ENCODE results near the gene TNRC6C.
A peak's percentile ranks its signal among the peaks of the same experiment; 100 is the strongest.

Gene TNRC6C

DNA sequence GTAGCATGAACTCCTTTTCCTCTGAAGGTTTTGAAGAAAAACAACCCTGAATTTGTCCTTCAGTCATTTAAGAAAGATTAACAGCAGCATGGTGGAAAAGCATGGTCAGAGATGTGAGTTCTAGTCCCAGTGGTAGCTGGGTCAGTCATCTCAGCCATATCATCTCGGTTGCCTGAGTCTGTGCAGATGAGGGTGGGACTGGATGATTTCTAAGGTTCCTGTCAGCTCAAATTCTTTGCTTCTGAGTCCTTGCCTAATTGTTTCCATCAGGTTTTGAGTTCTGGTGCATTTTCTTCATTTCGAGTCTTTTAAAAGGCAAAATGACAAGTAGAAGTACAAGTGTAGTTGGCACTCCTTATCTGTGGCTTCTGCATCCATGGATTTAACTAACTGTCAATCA lies 63.9 kb downstream of the TNRC6C start:
- TF ChIP-seq, protein P1, sequence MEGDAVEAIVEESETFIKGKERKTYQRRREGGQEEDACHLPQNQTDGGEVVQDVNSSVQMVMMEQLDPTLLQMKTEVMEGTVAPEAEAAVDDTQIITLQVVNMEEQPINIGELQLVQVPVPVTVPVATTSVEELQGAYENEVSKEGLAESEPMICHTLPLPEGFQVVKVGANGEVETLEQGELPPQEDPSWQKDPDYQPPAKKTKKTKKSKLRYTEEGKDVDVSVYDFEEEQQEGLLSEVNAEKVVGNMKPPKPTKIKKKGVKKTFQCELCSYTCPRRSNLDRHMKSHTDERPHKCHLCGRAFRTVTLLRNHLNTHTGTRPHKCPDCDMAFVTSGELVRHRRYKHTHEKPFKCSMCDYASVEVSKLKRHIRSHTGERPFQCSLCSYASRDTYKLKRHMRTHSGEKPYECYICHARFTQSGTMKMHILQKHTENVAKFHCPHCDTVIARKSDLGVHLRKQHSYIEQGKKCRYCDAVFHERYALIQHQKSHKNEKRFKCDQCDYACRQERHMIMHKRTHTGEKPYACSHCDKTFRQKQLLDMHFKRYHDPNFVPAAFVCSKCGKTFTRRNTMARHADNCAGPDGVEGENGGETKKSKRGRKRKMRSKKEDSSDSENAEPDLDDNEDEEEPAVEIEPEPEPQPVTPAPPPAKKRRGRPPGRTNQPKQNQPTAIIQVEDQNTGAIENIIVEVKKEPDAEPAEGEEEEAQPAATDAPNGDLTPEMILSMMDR (IDR thresholded peaks at IDR 0.05; ENCODE audit: insufficient read depth, low read depth, low read length, missing control alignments): no peak
- no peak overlapping the region for H3K4me3 ChIP-seq (ENCODE audit: low read length)
- DNase-seq (ENCODE audit: low read depth): no peak

DNA sequence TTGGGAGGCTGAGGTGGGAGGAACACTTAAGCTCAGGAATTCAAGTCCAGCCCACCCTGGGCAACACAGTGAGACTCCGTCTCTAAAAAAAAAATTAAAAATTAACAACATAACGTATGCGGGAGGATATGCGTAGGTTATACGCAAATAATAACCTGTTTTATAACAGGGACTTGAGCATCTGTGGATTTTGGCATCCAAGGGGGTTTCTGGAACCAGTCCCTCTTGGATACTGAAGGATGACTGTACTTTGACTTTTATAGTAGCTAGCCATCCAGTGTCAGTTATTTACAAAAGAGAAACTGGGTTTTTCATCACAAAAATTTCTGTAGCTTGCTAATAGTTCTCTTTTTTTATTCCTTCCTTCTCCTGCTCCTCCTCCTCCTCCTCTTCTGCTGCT lies 64.5 kb downstream of the TNRC6C start:
- TF ChIP-seq, protein P1 (IDR thresholded peaks at IDR 0.05; ENCODE audit: insufficient read depth, low read depth, low read length, missing control alignments): no peak
- H3K4me3 ChIP-seq (ENCODE audit: low read length): no peak overlapping the region
- no peak for DNase-seq (ENCODE audit: low read depth)

DNA sequence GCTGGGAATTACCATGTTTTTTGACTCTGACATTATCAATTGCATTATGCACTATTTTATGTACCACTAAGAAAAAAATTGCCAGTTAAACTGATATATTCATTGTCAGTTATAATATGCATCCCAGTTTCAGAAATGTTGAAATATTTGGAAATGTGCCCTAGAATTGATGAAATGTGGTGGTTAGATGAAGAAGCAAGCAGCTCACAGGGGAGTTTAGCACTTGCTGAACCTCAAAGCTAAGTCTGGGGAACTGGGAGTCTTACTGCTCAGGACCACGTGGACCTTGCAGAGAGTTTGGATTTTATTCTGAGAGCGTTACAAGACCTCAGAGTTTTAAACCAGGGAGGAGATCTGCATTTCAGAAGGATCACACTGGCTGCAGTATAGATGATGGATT lies 67.9 kb downstream of the TNRC6C start:
- no peak for DNase-seq (ENCODE audit: low read depth)
- H3K4me3 ChIP-seq (ENCODE audit: low read length): no peak overlapping the region
- TF ChIP-seq, protein P1 (IDR thresholded peaks at IDR 0.05; ENCODE audit: insufficient read depth, low read depth, low read length, missing control alignments): no peak

DNA sequence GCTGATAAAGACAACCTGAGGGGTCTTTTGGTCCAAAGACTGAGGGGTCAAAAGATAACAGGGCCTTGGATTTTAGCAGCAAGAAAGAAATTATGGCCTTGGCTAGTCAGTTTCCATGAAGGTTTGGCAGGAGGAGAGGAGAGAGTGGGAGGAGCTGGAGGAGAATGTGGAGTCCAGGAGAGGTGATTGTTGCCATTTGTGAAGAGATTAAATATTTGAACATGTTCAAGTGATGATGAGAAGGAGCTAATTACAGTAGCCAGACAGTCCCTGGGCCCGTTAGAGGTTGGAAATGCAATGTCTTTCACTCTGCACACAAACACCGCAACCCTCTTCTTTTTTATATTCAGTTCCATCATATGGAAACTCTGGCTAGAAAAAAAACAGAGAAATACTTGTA lies 68.6 kb downstream of the TNRC6C start:
- no peak for DNase-seq (ENCODE audit: low read depth)
- no peak overlapping the region for H3K4me3 ChIP-seq (ENCODE audit: low read length)
- TF ChIP-seq, protein P1 (IDR thresholded peaks at IDR 0.05; ENCODE audit: insufficient read depth, low read depth, low read length, missing control alignments): no peak

DNA sequence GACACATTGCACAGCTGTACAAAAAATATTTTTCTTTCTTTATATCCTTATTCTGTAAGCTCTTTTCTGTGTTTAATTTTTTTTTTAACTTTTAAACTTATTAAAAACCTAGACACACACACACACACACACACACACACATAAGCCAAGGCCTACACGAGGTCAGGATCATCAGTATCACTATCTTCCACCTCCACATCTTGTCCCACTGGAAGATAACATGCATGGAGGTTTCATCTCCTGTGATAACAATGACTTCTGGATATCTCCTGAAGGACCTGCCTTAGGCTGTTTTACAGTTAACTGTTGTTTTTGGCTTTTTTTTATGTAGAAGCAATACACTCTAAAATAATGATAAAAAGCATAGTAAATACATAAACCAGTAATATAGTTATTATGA lies 71.2 kb downstream of the TNRC6C start:
- no peak for DNase-seq (ENCODE audit: low read depth)
- H3K4me3 ChIP-seq (ENCODE audit: low read length): no peak overlapping the region
- TF ChIP-seq, protein P1 (IDR thresholded peaks at IDR 0.05; ENCODE audit: insufficient read depth, low read depth, low read length, missing control alignments): no peak

DNA sequence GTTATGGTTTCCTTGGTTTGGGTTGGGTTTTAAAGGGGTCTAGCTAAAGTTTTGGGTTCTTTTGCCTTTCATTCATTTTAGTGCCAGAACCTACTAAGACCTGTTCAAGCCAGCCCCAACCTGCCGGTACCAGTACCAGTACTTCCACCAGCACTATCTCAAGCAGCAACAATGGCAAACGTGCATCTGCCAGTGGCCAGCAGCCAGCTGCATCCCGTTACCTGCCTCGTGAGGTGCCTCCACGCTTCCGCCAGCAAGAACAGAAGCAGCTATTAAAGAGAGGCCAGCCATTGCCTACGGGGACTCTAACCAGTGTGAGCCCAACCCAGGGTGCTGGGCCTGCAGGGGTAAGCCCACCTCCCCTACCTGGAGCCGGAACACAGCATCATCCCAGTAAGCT lies 72.9 kb downstream of the TNRC6C start:
- TF ChIP-seq, protein P1 (IDR thresholded peaks at IDR 0.05; ENCODE audit: insufficient read depth, low read depth, low read length, missing control alignments): no peak
- no peak overlapping the region for H3K4me3 ChIP-seq (ENCODE audit: low read length)
- DNase-seq (ENCODE audit: low read depth): no peak

DNA sequence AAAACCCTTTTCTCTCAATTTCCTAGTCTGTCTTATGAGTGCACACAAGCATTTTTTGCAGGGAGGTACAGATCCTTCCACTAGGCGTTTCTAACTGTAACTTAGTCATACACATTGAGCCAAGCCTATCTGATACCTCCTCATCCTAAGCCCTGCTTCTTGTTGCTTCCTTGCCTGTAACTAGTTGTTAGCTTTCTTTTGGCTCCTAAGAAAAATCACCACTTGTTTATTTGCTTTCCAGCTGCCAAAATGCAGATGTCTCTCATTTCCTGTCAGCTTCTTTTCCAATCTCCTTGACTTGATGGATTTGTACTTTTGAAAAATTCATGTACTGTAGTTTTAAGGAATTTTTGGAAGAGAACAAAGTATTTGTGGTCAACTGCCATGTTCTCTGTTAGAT lies 73.7 kb downstream of the TNRC6C start:
- H3K4me3 ChIP-seq (ENCODE audit: low read length): no peak overlapping the region
- TF ChIP-seq, protein P1 (IDR thresholded peaks at IDR 0.05; ENCODE audit: insufficient read depth, low read depth, low read length, missing control alignments): no peak
- DNase-seq (ENCODE audit: low read depth): peak; percentile 20
